CD4-positive, alpha-beta T cell treated with Interleukin-6 for 4 hours (primary cell): Measurements from ENCODE around the gene APOBEC3A.
"Not testable (repeated sequence)": the region's sequence is repeated elsewhere in the genome, so short reads cannot be mapped to it uniquely, and the experiment has no call there.

Source experiments
- DNase-seq: peaks from one replicate; pipeline ENCODE4 v3.0.0-alpha.2; 2020; ENCODE audit warnings: mixed read lengths

Gene APOBEC3A

DNA sequence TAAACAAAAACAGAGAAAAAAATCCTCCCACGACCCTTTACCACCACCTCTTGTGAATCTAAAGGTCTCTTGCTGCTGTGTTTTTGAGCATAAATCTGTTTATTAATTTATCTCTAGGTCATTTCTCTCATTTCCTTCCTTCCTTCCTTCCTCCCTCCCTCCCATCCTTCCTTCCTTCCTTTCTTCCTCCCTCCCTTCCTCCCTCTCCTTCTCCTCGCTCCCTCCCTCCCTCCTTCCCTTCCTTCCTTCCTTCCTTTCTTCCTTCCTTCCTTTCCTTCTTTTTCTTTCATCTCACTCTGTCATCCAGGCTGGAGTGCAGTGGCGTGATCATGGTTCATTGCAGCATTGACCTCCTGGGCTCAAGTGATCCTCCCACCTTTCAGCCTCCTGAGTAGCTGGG lies 13.5 kb upstream of the APOBEC3A start:
- DNase-seq = no peak

DNA sequence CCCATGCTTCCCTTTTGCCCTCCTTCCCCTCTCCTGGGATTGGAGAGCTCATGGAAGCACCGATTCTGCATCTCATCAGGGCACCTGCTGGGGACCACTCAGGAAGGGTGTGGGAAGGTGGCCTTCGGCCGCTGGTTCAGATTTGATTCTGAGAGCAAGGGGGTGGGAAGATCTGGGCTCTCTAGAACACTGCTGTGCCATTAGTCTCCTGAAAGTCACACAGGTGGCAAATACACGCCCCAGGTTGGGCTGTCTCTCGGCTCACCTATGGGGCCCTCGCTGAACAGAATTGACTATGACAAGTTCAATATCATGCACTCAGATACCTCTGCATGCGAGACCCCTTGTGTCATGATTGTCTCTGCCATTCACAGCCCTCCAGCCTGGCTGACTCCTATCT lies 12.8 kb upstream of the APOBEC3A start:
- DNase-seq = no peak

DNA sequence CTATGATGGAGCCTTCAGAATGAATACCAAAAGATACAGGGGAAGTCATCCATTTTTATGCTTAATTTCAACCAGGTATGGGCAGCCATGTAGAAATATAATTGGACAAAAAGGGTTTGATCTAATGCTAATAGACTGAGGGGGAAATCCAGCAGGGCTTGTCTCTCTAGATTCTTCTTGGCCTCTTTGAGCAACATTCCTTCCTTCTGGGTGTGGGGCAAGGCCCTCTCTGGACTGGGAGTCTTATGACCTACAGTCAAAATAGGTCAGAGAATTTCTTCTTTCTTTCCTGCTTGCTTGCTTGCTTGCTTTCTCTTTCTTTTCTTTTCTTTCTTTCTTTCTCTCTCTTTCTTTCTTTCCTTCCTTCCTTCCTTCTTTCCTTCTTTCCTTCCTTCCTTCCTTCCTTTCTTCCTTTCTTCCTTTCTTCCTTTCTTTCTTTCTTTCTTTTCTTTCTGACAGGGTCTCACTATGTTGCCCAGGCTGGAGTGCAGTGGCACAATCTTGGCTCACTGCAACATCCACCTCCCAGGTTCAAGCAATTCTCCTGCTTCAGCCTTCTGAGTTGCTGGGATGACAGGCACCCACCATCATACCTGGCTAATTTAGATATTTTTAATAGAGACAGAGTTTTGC lies 11.6 kb upstream of the APOBEC3A start:
- DNase-seq = not testable (repeated sequence)

DNA sequence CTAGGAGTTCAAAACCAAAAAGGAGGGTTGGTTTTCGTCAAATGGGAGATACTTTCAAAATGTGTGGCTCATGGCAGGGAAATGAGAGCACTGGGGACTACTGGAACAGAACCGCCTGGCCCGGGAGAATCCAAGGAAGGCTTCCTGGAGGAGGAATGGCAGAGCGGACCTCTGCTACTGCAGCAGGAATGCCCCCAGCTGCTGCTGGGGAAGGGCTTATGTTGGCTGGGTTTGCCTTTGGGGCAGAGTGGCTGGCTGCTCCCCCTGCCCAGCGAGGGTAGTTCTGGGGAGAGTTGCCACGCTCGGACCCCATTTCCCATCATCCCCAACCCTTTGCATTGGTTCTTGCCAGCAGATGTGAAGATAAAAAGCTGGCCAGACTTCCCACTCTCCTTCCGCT lies 10.6 kb upstream of the APOBEC3A start:
- no peak for DNase-seq

DNA sequence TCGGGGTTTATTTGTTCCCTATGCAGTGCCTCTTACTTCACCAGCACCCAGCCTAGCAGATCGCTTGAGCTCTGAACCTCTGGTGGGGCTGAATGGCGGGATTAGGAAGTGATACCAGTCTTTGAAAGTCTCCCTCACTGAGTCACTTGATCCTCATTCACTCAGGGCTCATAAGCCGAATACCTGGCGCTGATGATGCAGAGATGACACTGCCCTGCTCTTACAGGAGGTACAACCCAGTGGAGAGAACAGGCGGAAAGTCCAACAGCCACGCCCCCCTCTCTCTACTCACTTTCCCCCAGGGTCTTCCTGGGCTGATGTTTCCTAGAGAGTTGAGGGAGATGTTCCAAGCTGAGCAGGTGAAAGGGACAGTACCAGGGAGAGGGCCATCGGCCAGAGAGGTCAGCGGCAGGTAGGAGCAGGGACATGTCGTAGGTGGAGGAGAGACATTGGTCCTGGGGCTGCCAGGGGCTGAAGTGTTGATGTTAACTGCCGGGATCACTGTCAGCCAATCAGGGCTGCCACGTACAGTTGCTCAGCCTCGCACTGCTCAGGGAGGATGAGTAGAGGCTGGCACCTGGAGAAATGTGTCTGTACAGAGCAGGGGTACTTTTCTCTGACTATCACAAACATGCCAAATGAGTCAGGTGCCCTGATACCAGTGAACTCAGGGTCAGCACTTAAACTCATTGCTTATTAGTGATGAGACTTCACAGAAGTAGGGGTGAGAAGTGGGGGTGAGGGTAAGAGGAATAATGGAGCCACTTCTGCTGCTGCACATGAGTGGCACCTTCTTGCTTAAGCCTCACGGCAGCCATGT lies 9.9 kb upstream of the APOBEC3A start:
- DNase-seq = no peak

DNA sequence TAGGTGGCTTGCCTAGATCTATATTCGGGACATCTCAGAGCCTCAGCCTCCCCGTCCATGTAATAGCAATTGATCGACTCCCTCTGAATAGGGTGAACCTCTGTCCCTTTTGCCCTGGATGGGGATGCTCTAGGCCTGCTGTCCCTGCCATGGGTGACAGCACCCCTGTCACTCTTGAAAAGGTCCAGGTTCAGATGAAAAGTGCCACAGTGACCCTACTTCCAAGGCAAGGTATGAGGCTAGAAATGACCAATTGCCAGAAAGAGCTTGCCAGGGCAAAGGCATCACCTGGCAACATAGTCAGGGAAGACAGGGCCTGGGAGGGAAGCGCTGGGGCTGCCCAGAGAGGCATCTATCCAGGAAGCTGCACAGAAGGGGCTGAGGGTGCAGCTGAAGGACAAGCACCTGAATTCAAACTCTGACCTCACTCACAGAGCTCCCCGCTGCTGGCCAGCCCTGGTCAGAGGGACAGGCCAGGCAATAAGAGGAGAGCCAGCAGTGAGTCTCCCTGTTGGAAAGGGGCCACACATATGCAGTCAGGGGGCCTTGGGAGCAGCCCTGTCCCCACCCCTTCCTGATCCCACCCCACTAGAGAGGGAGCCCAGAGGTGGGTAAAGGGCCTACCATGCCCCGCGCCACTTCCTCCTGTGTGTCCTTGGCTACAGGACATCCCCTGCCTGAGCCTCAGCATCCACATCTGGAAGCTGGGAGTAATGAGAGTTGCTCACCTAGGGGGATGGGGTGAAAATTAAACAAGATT lies 9.0 kb upstream of the APOBEC3A start:
- no peak for DNase-seq

DNA sequence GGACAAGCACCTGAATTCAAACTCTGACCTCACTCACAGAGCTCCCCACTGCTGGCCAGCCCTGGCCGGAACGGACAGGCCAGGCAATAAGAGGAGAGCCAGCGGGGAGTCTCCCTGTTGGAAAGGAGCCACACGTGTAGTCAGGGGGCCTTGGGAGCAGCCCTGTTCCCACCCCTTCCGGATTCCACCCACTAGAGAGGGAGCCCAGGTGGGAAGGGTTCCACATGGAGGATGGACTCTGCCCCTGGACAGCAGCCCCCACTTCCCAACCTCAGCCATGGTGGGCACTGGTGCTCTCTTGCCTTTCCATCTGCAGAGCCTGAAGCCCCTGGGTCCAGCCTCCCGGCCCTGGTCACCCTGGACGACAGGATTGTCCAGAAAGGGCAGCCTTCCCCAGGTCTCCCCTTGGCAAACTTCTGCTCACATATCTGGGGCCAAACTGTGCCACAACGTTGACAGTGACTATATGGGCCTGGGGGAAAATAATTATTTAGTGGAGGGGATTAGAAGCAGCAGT lies 7.5 kb upstream of the APOBEC3A start:
- DNase-seq = no peak

DNA sequence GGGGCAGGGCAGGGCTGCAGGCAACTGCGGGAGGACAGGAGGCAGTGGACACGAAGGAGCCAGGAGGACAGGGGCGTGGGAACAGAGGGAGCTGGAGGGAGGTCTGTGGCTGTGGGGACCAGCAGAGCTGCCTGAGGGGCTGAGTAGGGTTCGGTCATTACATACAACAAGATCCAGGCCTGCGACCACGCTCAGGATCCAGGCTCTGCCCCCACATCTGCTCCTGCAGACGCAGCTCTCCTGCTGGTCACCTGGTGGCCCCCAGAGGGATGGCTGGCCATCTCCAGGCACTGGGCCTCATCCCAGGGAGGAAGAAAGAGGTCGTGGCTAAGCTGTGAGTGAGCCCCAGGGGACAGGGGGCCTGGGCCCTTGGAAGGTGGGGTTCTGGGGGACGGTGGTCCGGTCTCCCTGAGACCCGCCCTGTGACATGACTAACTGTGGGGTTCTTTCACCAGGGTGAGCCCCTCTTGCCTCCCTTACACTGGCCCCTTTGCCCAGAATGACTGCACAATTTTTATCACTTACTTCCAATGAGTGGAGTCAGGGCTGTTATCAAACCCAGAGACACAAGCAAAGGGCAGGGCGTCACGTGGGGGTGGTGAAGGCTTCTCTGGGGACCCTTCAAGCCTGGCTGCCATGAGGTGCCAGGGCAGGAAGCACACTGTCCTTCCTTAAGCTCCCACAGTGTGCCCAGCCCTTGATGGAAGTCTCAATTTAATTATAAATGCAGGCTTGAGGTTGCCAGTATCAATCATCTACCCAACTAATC lies 6.7 kb upstream of the APOBEC3A start:
- no peak for DNase-seq

DNA sequence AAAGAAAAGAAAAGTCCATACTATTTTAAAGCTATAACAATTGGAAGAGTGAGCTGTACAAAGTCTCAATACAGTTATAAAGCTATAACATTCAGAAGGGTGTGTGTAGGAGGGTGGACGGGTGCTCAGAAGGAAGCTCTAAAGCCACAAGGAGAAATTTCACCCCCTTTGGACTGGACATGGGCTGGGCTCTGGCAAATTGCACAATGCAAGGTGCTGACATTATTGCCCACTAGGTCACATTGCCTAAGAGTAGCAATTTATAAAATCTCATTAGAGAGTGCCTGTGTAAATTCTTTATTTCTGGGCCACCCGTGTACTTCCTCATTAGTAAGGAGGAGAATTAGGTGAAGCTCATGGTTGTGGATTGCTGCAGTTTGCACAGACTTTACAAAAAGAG lies 5.7 kb upstream of the APOBEC3A start:
- DNase-seq = no peak

DNA sequence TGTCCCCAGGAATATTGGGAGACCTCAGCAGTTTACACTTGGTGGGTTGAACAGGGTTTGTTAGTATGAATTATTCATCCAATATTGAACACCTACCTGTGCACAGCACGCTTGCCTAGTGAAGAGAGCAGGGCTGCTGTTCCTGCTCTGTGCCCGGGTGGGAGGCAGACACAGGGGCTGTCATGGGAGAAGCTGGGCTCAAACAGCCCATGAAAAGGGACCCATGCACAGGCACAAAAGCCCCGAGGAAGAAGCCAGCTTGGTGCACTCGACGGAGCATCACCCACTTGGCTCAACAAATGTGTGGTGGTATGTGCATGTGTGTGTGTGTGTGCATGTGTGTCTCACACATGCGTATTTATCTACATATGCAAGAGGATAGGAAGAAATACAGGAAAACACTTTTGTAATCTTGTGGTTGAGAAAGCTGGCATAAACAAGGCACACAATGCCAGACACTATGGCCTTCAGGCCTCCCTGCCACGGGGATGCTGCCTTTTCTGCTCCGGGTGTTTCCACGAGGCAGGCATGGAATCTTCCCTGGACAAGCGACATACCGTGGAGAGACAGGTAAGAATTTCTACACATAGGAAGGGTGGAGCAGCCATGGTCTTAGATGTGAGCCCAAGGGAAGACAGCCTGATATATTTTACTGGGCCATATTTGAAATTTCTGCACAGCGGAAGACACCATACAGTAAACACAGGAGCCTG lies 5.0 kb upstream of the APOBEC3A start:
- DNase-seq = no peak

DNA sequence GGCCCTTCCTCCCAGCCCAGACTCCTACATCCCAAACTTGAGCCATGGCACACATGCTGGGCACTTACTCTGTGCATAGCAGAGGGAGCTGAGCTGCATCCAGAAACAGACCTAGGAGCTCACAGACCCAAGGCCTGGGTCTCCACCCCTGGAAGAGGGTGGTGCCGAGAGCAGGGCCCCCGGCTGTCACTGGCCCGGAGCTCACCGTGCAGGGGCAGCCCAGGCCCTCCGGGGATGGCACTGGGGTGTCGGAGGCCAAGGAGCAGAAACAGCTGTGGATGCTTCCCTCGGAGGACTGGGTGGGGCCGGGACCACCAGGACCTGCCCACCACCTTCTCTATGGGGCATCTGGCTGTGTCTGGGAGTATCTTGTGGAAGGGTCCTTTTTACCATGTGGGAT lies 4.3 kb upstream of the APOBEC3A start:
- no peak for DNase-seq

DNA sequence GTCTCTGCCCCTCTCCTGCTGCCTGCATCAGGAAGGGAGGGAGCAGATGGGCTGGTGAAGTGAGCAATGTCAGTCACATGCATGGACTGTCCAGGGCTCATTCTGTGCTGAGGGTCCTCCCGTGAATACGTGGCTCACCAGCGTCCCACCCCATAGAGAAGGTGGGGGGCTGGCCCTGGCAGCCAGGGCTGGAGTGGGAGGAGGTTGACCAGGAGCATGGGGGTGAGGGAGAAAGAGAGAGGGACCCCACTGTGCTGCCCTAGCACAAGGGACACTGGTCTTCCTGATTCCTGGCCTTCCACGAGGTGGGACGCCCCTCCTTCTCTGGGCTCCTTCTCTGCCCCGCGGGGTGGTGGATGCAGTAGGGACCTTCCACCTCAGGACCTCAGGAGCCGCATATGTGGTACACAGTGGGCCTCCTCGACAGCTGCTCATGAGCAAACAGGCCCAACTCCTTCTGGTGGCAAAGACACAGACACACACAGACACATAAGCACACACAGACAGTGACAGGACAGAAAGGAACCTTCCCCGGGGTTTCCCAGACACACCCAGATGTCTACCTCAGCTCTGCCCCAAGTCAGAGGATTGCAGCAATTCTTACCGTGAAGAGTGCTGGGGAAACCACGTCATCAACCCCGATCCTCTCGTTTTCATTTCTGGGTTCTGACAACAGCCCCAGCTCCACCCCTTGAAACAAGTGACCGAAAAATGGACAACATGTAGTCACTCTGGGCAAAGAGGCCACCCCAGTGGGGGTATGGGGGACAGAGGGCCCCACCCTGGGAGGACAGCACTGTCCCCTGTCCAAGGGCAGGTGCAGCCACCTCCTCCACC lies 3.6 kb upstream of the APOBEC3A start:
- no peak for DNase-seq

DNA sequence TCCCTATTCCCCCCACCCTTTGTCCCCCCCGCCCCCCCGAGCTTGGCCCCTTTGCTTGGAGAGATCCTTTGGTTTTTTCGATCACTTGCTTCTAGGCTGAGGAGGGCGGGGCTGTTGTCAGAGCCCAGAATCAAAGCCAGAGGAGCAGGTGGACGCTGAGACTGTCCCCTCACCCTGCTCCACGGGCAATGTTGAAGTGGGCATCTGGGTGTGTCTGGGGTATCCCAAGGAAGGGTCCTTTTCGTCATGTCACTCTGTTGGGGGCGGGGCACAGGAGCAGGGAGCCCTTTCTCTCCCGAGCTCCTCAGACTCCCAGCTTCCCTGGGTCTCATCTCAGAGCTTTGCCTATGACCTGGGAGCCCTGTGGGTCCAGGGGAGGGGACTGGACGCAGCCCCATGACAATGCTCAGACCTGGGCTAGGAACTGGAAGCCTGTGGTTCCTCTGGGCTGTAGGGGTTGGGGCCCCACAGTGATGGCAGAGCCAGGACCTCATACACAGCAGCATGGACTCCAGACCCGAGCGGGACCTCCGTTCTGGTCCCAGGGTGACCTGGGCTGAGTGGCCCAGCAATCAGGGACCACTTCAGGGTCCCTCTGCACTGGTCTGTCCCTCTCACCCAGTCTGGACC lies 2.9 kb upstream of the APOBEC3A start:
- no peak for DNase-seq

DNA sequence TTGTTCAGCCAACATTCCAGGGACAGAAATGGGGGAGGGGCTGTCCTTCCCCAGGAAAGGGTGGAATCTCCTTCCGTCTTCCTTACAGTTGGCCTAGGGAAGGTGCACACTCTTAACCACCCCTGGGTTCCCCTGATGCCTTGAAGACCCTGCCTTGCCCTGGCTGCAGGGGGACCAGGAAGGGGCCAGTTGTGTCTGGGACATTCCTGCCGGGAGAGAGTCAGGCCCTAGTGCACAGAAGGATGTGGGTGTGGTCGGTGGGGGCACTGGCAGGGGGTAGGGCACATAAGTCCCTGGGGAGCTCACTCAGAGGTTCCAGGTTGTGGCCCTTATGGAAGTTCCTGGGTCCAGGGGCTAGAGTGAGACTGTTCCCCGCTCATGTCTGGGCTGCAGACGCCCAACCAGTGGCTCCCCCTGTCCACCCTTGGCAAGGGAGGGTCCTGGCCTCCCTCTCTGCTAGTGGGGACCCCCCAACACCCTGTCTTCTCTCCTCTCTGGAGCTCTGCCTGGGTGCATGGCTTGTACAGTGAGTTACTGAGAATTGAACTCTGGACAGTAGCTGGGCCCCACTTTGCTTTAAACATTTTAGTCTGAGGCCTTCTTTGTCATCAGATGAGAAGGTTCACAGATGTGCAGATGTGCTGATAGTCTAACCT lies 2.0 kb upstream of the APOBEC3A start:
- no peak for DNase-seq

DNA sequence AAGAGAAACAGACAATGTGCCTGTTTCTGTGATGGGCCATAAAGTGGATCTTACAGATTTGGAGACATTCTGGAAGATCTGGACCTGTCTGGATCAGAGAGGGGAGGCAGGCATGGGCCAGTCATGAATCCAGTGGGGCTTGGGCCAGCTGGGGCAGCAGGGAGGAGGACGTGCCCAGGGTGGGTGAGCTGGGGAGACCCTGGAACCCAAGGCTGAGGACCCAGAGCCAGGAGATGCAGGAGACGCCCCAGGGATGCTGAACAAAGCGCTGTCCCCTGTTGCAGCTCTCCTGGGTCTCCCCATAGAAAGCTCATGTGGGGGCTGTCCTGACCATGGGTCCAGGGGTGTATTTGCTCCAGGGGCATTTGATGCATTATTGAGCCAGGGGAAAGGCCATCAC lies 1.5 kb upstream of the APOBEC3A start:
- no peak for DNase-seq

DNA sequence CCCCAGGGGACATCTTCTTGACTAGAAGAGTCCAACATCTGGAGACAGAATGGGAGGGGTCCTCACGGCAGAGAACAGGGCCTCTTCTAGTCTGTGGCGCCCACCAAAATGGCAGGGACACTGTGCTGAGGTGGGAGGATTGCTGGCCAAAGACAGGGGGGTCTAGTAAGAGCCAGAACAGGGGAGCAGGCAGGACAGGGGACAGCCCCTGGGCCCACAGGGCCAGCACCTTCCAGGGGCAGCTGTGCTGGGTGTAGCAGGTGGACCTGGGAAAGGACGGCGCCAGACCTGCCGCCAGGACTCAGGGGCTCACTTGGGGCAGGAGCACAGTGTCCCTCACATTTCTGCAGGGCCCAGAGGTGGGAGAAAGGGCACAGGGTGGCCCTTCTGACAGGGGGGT lies 858 bp upstream of the APOBEC3A start:
- DNase-seq = no peak

DNA sequence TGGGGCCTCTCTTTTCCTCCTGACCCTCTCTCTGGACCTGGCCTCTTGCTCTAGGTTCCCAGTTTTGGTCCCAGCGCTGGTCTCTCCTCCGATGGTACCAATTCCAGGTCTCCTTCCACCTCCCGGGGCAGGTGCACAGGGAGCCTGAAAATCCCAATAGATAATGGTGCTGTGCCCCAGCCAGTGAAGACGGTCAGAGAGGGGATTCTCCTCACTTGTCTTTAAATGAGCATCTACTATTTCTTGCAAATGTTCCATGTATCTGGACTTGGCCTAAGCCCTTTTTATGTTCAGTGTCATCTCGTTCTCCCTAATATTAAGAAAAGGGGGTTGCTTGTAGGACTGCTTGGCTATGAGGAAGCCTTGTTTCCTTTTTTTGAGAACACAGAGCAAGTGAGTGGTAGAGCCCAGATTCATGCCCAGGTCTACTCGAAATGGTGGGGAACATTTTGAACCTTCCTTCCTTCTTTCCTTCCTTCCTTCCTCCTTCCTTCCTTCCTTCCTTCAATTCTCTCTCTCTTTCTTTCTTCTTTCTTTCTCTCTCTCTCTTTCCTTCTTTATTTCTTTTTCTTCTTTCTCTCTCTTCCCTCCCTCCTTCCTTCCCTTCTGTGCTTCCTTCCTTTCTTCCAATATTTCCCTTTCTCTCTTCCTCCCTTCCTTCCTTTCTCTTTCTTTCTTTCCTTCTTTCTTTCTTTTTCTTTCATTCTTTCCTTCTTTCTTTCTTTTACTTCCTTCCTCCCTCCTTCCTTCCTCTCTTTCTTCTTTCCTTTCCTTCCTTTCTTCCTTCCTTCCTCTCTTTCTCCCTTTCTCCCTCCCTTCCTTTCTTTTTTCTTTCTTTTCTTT lies 620 bp downstream of the APOBEC3A start:
- DNase-seq = no peak

DNA sequence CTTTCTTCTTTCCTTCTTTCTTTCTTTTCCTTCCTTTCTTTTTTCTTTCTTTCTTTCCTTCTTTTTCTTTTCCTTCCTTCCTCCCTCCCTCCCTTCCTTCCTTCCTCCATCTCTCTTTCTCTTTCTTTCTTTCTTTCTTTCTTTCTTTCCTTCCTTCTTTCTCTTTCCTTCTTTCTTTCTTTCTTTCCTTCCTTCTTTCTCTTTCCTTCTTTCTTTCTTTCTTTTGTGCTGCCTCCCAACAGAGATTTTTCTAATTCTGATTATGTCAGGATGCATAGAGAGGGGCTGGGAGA lies 1.2 kb downstream of the APOBEC3A start:
- DNase-seq = not testable (repeated sequence)

DNA sequence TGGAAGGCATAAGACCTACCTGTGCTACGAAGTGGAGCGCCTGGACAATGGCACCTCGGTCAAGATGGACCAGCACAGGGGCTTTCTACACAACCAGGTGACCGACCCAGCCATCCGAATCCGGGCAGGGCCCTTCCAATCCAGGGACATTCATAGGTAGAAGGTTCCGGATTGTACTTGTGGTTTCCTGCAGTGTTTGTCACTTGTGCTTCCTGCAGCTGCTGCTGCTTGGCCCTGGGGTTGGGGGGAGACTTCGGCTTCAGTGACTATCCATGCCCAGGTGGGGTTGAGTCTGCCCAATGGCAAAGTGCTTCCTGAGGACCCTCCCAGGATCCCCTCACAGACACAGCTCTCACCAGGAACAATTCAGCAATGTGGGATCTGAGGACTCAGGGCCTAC lies 2.2 kb downstream of the APOBEC3A start:
- no peak for DNase-seq
